ENCODE data around the gene PTPN2. TPM values are rescaled to one million over a fixed set of nuclear protein-coding genes. Genes with fewer than 3 reads are reported as not detected.
A peak's percentile ranks its signal among the peaks of the same experiment; 100 is the strongest.

PTPN2 gene
- total and polyA plus RNA-seq, 2 experiments from 2014 or later = 49.9 to 65.5 TPM

DNA sequence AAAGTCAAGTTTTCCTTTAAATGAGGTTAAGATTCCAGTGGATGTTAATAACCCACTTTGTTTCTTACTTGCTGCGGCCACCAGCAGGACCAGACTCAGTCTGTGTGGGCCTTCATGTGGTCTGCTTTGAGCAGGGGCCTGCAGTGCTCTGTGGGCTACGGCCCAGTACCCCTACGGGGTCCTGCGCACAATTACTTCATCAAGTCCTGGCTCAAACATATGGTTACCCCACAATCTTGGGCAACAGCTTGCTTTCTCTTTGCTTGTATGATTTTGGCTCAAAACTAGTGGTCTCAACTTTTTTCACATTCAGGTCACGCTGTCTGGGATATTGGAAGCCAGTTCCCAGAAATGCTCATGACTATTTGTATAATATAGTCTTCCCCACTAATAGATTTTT lies 64.2 kb downstream of the PTPN2 start:
- Histone ChIP-seq H2AFZ (no peak overlapping the region), H3F3A (replicated peaks; ENCODE audit: low read depth) (no peaks in the 10 kb centered on the region), H3K27ac (ENCODE audit: low read depth) (no peak overlapping the region), H4K20me1 (replicated peaks; ENCODE audit: insufficient read depth) (peaks cover 7% of the 10 kb centered on the region), H3K9me2 (ENCODE audit: insufficient read depth) (no peaks in the 10 kb centered on the region), H3K27me3 (ENCODE audit: insufficient read depth) (no peaks in the 10 kb centered on the region), H3K4me2 (no peak overlapping the region), H3K4me3 (no peak overlapping the region), H3K4me1 (ENCODE audit: insufficient read depth) (peaks cover 29% of the 10 kb centered on the region), H3K79me2 (replicated peaks; ENCODE audit: insufficient read depth) (no peaks in the 10 kb centered on the region; the same call in 1 of the 2 replicates), H3K36me3 (ENCODE audit: insufficient read depth) (no peaks in the 10 kb centered on the region; the same call in 1 of the 2 replicates)
- no peaks in the 10 kb centered on the region for H3K9me3 Mint-ChIP-seq
- ATAC-seq (peak; percentile 65), DNase-seq (ENCODE audit: low spot score) (no peak)
- H3K4me3 Mint-ChIP-seq = no peak overlapping the region
- H3K27me3 Mint-ChIP-seq (ENCODE audit: insufficient read depth, low read depth, poor library complexity) = no peaks in the 10 kb centered on the region
- H3K4me1 Mint-ChIP-seq = peaks cover 34% of the 10 kb centered on the region
- peaks cover 34% of the 10 kb centered on the region for H3K36me3 Mint-ChIP-seq (ENCODE audit: low read depth)
- TF ChIP-seq, protein P1, sequence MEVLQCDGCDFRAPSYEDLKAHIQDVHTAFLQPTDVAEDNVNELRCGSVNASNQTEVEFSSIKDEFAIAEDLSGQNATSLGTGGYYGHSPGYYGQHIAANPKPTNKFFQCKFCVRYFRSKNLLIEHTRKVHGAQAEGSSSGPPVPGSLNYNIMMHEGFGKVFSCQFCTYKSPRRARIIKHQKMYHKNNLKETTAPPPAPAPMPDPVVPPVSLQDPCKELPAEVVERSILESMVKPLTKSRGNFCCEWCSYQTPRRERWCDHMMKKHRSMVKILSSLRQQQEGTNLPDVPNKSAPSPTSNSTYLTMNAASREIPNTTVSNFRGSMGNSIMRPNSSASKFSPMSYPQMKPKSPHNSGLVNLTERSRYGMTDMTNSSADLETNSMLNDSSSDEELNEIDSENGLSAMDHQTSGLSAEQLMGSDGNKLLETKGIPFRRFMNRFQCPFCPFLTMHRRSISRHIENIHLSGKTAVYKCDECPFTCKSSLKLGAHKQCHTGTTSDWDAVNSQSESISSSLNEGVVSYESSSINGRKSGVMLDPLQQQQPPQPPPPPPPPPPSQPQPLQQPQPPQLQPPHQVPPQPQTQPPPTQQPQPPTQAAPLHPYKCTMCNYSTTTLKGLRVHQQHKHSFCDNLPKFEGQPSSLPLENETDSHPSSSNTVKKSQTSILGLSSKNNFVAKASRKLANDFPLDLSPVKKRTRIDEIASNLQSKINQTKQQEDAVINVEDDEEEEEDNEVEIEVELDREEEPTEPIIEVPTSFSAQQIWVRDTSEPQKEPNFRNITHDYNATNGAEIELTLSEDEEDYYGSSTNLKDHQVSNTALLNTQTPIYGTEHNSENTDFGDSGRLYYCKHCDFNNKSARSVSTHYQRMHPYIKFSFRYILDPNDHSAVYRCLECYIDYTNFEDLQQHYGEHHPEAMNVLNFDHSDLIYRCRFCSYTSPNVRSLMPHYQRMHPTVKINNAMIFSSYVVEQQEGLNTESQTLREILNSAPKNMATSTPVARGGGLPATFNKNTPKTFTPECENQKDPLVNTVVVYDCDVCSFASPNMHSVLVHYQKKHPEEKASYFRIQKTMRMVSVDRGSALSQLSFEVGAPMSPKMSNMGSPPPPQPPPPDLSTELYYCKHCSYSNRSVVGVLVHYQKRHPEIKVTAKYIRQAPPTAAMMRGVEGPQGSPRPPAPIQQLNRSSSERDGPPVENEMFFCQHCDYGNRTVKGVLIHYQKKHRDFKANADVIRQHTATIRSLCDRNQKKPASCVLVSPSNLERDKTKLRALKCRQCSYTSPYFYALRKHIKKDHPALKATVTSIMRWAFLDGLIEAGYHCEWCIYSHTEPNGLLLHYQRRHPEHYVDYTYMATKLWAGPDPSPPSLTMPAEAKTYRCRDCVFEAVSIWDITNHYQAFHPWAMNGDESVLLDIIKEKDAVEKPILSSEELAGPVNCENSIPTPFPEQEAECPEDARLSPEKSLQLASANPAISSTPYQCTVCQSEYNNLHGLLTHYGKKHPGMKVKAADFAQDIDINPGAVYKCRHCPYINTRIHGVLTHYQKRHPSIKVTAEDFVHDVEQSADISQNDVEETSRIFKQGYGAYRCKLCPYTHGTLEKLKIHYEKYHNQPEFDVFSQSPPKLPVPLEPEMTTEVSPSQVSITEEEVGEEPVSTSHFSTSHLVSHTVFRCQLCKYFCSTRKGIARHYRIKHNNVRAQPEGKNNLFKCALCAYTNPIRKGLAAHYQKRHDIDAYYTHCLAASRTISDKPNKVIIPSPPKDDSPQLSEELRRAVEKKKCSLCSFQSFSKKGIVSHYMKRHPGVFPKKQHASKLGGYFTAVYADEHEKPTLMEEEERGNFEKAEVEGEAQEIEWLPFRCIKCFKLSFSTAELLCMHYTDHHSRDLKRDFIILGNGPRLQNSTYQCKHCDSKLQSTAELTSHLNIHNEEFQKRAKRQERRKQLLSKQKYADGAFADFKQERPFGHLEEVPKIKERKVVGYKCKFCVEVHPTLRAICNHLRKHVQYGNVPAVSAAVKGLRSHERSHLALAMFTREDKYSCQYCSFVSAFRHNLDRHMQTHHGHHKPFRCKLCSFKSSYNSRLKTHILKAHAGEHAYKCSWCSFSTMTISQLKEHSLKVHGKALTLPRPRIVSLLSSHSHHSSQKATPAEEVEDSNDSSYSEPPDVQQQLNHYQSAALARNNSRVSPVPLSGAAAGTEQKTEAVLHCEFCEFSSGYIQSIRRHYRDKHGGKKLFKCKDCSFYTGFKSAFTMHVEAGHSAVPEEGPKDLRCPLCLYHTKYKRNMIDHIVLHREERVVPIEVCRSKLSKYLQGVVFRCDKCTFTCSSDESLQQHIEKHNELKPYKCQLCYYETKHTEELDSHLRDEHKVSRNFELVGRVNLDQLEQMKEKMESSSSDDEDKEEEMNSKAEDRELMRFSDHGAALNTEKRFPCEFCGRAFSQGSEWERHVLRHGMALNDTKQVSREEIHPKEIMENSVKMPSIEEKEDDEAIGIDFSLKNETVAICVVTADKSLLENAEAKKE (CRISPR knock-in tag; IDR thresholded peaks at IDR 0.05) = no peak
- TF ChIP-seq, protein P2, sequence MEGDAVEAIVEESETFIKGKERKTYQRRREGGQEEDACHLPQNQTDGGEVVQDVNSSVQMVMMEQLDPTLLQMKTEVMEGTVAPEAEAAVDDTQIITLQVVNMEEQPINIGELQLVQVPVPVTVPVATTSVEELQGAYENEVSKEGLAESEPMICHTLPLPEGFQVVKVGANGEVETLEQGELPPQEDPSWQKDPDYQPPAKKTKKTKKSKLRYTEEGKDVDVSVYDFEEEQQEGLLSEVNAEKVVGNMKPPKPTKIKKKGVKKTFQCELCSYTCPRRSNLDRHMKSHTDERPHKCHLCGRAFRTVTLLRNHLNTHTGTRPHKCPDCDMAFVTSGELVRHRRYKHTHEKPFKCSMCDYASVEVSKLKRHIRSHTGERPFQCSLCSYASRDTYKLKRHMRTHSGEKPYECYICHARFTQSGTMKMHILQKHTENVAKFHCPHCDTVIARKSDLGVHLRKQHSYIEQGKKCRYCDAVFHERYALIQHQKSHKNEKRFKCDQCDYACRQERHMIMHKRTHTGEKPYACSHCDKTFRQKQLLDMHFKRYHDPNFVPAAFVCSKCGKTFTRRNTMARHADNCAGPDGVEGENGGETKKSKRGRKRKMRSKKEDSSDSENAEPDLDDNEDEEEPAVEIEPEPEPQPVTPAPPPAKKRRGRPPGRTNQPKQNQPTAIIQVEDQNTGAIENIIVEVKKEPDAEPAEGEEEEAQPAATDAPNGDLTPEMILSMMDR (conservative IDR thresholded peaks at IDR 0.05; ENCODE audit: low read depth in 2 of 2) = no peak
- TF ChIP-seq POLR2AphosphoS5 (IDR thresholded peaks at IDR 0.05; ENCODE audit: low read depth) (no peak), ZNF331 (CRISPR knock-in tag; IDR thresholded peaks at IDR 0.05; ENCODE audit: low read depth) (no peak), EZH2 (IDR thresholded peaks at IDR 0.05; ENCODE audit: low read depth, unreplicated experiment) (no peak), STAT1 (IDR thresholded peaks at IDR 0.05; ENCODE audit: unreplicated experiment) (no peak)
- peak overlapping the region; percentile 47; the same call in 1 of the 2 replicates for H3K27ac Mint-ChIP-seq

Data from GM23338 (cell line).